Neural cell (in vitro differentiated cells): Measurements from ENCODE around the gene MRPL52. TPM values are rescaled to one million over a fixed set of nuclear protein-coding genes. Genes with fewer than 3 reads are reported as not detected.

Experiments used
- H2AFZ ChIP-seq: fragments of 200-600, 300-800 bp; sonication (generic), shearing (Covaris generic); 2 replicates; pipeline ENCODE4 v1.6.0; 2014; ENCODE audit warnings: low read depth, mild to moderate bottlenecking, antibody characterized with exemption, low read length, moderate library complexity
- H3F3A ChIP-seq: fragments of 200-600 bp; shearing (Covaris generic); 2 replicates; pipeline ENCODE4 v1.6.1; 2016; ENCODE audit warnings: mild to moderate bottlenecking, moderate library complexity, mixed read lengths, antibody characterized with exemption, low read length; ENCODE audit not compliant: insufficient read depth, poor library complexity, severe bottlenecking
- H3K27ac ChIP-seq: fragments of 200-600, 300-800 bp; sonication (generic), shearing (Covaris generic); 2 replicates; pipeline ENCODE4 v1.5.1; 2014; ENCODE audit warnings: mild to moderate bottlenecking, low read length, moderate library complexity
- H3K27me3 ChIP-seq: fragments of 300-800, 200-600 bp; sonication (generic), shearing (Covaris generic); 2 replicates; pipeline ENCODE4 v1.6.0; 2014; ENCODE audit warnings: mild to moderate bottlenecking, low read depth, low read length, moderate library complexity; ENCODE audit not compliant: insufficient read depth
- H3K36me3 ChIP-seq: fragments of 300-800, 200-600 bp; sonication (generic), shearing (Covaris generic); 2 replicates; pipeline ENCODE4 v1.5.1; 2014; ENCODE audit warnings: mild to moderate bottlenecking, antibody characterized with exemption, low read length, moderate library complexity; ENCODE audit not compliant: insufficient read depth
- H3K4me2 ChIP-seq: fragments of 300-800, 200-600 bp; sonication (generic), shearing (Covaris generic); 2 replicates; pipeline ENCODE4 v1.6.0; 2014; ENCODE audit warnings: mild to moderate bottlenecking, low read length
- H3K4me3 ChIP-seq: fragments of 300-800, 200-600 bp; sonication (generic), shearing (Covaris generic); 2 replicates; pipeline ENCODE4 v1.5.1; 2014; ENCODE audit warnings: mild to moderate bottlenecking, low read length, moderate library complexity
- H3K79me2 ChIP-seq: fragments of 200-600 bp; shearing (Covaris generic); replicated peaks from 2 replicates; pipeline ENCODE4 v1.6.0; 2014; ENCODE audit warnings: mild to moderate bottlenecking, low read length, moderate library complexity; ENCODE audit not compliant: insufficient read depth
- H3K9ac ChIP-seq: fragments of 300-800, 200-600 bp; sonication (generic), shearing (Covaris generic); 2 replicates; pipeline ENCODE4 v1.6.1; 2016; ENCODE audit warnings: mild to moderate bottlenecking, low read length, mixed read lengths
- H3K9me2 ChIP-seq: fragments of 200-600 bp; shearing (Covaris generic); 2 replicates; pipeline ENCODE4 v1.6.1; 2016; ENCODE audit warnings: mild to moderate bottlenecking, low read length, mixed read lengths; ENCODE audit not compliant: insufficient read depth
- H3K9me3 ChIP-seq: fragments of 200-600, 300-800 bp; sonication (generic), shearing (Covaris generic); 2 replicates; pipeline ENCODE4 v1.6.1; 2016; ENCODE audit warnings: mild to moderate bottlenecking, mixed run types, low read length, moderate library complexity, mixed read lengths
- H4K20me1 ChIP-seq: fragments of 200-600 bp; shearing (Covaris generic); 2 replicates; pipeline ENCODE4 v1.6.1; 2016; ENCODE audit warnings: mild to moderate bottlenecking, mixed run types; ENCODE audit not compliant: insufficient read depth
- EP300 ChIP-seq: fragments of 450-650 bp; conservative IDR thresholded peaks from 2 replicates; pipeline ENCODE4 v1.6.1; 2014; ENCODE audit warnings: antibody characterized with exemption, mild to moderate bottlenecking, moderate library complexity; ENCODE audit not compliant: poor library complexity, severe bottlenecking
- EZH2 ChIP-seq: fragments of 200-600, 300-800 bp; shearing (Covaris generic), sonication (generic); IDR thresholded peaks from 2 replicates; pipeline ENCODE4 v1.6.1; 2014; ENCODE audit warnings: antibody characterized with exemption, low read length, borderline replicate concordance, mild to moderate bottlenecking; ENCODE audit not compliant: insufficient read depth, poor library complexity, severe bottlenecking
- MXI1 ChIP-seq: fragments of 450-650 bp; conservative IDR thresholded peaks from 2 replicates; pipeline ENCODE4 v1.6.1; 2014; ENCODE audit warnings: antibody characterized with exemption, mild to moderate bottlenecking; ENCODE audit not compliant: poor library complexity, severe bottlenecking
- POLR2AphosphoS5 ChIP-seq: IDR thresholded peaks from 2 replicates; pipeline ENCODE4 v1.6.1; 2012
- RAD21 ChIP-seq: fragments of 450-650 bp; conservative IDR thresholded peaks from 2 replicates; pipeline ENCODE4 v1.6.1; 2014; ENCODE audit warnings: antibody characterized with exemption, mild to moderate bottlenecking, moderate library complexity
- SMC3 ChIP-seq: fragments of 450-650 bp; conservative IDR thresholded peaks from 2 replicates; pipeline ENCODE4 v1.6.1; 2014; ENCODE audit warnings: antibody characterized with exemption, mild to moderate bottlenecking, moderate library complexity; ENCODE audit not compliant: poor library complexity
- TAF1 ChIP-seq: IDR thresholded peaks from 2 replicates; pipeline ENCODE4 v1.6.1; 2012; ENCODE audit warnings: low read depth
- polyA plus RNA-seq: library from polyadenylated mRNA; depleted of rRNA; stranded (reverse); fragments of >200 nt; gene quantifications from 2 replicates; pipeline ENCODE4 v1.2.3, GENCODE V29; 2014
- TF ChIP-seq, protein P1 (sequence below): IDR thresholded peaks from 2 replicates; pipeline ENCODE4 v1.6.1; 2012; ENCODE audit warnings: borderline replicate concordance
- TF ChIP-seq, protein P2 (sequence below): fragments of 450-650 bp; IDR thresholded peaks from 2 replicates; pipeline ENCODE4 v1.5.1; 2014; ENCODE audit warnings: antibody characterized with exemption, mild to moderate bottlenecking, moderate library complexity; ENCODE audit not compliant: poor library complexity, severe bottlenecking

MRPL52 gene
- polyA plus RNA-seq, 1 donor from 2014 or later, result 161 TPM

DNA sequence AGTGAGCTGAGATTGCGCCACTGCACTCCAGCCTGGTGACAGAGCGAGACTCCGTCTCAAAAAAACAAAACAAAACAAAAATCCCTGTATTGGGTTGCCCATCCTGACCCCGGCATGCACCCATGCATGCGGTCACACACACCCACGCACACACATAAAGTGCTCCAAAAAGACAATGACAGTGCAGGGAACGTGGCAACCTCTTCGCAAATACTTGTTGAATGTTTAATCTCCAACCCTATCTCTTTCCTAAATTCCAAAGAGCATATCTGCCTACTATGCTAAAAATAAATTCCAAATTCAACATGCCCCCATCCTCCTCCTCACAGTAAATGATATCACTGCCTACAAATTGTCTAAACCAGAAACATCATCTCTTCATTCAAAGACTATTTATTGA lies 28.0 kb upstream of the MRPL52 start:
- no peak overlapping the region for H3K4me3 ChIP-seq
- no peaks in the 10 kb centered on the region for H3K9me2 ChIP-seq
- H3K9me3 ChIP-seq, result no peaks in the 10 kb centered on the region
- H3K27me3 ChIP-seq, result no peaks in the 10 kb centered on the region
- H3K36me3 ChIP-seq, result no peaks in the 10 kb centered on the region
- H3K27ac ChIP-seq, result no peak overlapping the region
- TF ChIP-seq POLR2AphosphoS5 (no peak), SMC3 (no peak), RAD21 (no peak), TAF1 (no peak), MXI1 (no peak), EZH2 (no peak), EP300 (no peak)
- TF ChIP-seq, protein P1, sequence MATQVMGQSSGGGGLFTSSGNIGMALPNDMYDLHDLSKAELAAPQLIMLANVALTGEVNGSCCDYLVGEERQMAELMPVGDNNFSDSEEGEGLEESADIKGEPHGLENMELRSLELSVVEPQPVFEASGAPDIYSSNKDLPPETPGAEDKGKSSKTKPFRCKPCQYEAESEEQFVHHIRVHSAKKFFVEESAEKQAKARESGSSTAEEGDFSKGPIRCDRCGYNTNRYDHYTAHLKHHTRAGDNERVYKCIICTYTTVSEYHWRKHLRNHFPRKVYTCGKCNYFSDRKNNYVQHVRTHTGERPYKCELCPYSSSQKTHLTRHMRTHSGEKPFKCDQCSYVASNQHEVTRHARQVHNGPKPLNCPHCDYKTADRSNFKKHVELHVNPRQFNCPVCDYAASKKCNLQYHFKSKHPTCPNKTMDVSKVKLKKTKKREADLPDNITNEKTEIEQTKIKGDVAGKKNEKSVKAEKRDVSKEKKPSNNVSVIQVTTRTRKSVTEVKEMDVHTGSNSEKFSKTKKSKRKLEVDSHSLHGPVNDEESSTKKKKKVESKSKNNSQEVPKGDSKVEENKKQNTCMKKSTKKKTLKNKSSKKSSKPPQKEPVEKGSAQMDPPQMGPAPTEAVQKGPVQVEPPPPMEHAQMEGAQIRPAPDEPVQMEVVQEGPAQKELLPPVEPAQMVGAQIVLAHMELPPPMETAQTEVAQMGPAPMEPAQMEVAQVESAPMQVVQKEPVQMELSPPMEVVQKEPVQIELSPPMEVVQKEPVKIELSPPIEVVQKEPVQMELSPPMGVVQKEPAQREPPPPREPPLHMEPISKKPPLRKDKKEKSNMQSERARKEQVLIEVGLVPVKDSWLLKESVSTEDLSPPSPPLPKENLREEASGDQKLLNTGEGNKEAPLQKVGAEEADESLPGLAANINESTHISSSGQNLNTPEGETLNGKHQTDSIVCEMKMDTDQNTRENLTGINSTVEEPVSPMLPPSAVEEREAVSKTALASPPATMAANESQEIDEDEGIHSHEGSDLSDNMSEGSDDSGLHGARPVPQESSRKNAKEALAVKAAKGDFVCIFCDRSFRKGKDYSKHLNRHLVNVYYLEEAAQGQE, result no peak
- TF ChIP-seq, protein P2, sequence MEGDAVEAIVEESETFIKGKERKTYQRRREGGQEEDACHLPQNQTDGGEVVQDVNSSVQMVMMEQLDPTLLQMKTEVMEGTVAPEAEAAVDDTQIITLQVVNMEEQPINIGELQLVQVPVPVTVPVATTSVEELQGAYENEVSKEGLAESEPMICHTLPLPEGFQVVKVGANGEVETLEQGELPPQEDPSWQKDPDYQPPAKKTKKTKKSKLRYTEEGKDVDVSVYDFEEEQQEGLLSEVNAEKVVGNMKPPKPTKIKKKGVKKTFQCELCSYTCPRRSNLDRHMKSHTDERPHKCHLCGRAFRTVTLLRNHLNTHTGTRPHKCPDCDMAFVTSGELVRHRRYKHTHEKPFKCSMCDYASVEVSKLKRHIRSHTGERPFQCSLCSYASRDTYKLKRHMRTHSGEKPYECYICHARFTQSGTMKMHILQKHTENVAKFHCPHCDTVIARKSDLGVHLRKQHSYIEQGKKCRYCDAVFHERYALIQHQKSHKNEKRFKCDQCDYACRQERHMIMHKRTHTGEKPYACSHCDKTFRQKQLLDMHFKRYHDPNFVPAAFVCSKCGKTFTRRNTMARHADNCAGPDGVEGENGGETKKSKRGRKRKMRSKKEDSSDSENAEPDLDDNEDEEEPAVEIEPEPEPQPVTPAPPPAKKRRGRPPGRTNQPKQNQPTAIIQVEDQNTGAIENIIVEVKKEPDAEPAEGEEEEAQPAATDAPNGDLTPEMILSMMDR, result no peak
- no peak overlapping the region for H3K9ac ChIP-seq
- no peaks in the 10 kb centered on the region for H3K79me2 ChIP-seq
- H3F3A ChIP-seq, result no peaks in the 10 kb centered on the region
- H3K4me2 ChIP-seq, result no peak overlapping the region
- no peak overlapping the region for H2AFZ ChIP-seq
- H4K20me1 ChIP-seq, result no peaks in the 10 kb centered on the region

DNA sequence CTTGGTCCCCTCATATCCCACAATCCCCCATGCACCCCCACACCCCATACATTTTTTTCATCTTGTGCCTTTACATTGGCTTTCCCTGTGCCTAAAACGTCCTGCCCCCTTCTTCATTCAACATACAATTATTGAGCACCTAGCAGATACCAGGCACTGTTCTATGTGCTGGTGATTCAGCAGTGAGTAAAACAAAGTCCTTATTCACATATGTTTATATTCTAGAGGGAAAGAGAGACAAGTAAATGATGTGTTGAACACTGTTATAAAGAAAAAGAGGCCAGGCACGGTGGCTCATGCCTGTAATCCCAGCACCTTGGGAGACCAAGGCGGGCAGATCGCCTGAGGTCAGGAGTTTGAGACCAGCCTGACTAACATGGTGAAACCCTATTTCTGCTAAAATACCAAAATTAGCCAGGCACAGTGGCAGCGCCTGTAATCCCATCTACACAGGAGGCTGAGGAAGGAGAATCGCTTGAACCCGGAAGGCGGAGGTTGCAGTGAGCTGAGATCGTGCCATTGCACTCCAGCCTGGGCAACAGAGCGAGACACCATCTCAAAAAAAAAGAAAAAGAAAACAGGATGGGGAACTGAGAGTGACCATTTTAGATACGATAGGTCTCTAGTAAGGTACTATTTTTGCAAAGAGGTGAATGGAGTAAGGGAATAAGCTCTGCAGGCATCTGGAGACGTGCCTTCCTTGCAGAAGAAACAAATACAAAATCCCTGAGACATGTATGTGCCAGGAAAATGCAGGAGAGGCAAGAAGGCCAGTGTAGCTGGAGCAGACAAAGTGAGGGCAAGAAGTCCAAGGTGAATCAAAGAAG lies 26.6 kb upstream of the MRPL52 start:
- no peaks in the 10 kb centered on the region for H3K9me3 ChIP-seq
- H3K4me3 ChIP-seq, result no peak overlapping the region
- H3K9ac ChIP-seq, result no peak overlapping the region
- H4K20me1 ChIP-seq, result no peaks in the 10 kb centered on the region
- H3K4me2 ChIP-seq, result no peak overlapping the region
- H3K27ac ChIP-seq, result no peak overlapping the region
- no peaks in the 10 kb centered on the region for H3K79me2 ChIP-seq
- H2AFZ ChIP-seq, result no peak overlapping the region
- no peaks in the 10 kb centered on the region for H3K36me3 ChIP-seq
- H3F3A ChIP-seq, result no peaks in the 10 kb centered on the region
- H3K9me2 ChIP-seq, result no peaks in the 10 kb centered on the region
- no peaks in the 10 kb centered on the region for H3K27me3 ChIP-seq
- no peak for TF ChIP-seq SMC3
- TF ChIP-seq TAF1, result no peak
- no peak for TF ChIP-seq MXI1
- TF ChIP-seq POLR2AphosphoS5, result no peak
- TF ChIP-seq, protein P2, result no peak
- no peak for TF ChIP-seq EZH2
- no peak for TF ChIP-seq EP300
- TF ChIP-seq RAD21, result no peak
- TF ChIP-seq, protein P1, result no peak
